MM.1S (cell line): ENCODE results near the gene UBXN6.

Experiments
- DNase-seq: peaks from one replicate; pipeline ENCODE4 v3.0.0-alpha.2; 2015
- H2AFZ ChIP-seq: fragments of 300-600 bp; sonication (generic); 2 replicates; pipeline ENCODE4 v1.6.0; 2016; ENCODE audit warnings: antibody characterized with exemption, low read length
- H3F3A ChIP-seq: fragments of 300-600 bp; sonication (generic); 2 replicates; pipeline ENCODE4 v1.6.1; 2016; ENCODE audit warnings: mild to moderate bottlenecking, antibody characterized with exemption, low read length, moderate library complexity, mixed read lengths; ENCODE audit not compliant: insufficient read depth
- H3K27ac ChIP-seq: fragments of 300-600 bp; sonication (generic); 2 replicates; pipeline ENCODE4 v1.5.1; 2016; ENCODE audit warnings: mild to moderate bottlenecking, low read length
- H3K27me3 ChIP-seq: fragments of 300-600 bp; sonication (generic); replicated peaks from 2 replicates; pipeline ENCODE4 v1.6.0; 2016; ENCODE audit warnings: low read length; ENCODE audit not compliant: insufficient read depth
- H3K36me3 ChIP-seq: fragments of 300-600 bp; sonication (generic); replicated peaks from 2 replicates; pipeline ENCODE4 v1.6.1; 2016; ENCODE audit warnings: mild to moderate bottlenecking, low read length, mixed read lengths; ENCODE audit not compliant: insufficient read depth
- H3K4me1 ChIP-seq: fragments of 300-600 bp; sonication (generic); 2 replicates; pipeline ENCODE4 v1.6.1; 2016; ENCODE audit warnings: low read length, mixed read lengths
- H3K4me2 ChIP-seq: fragments of 300-600 bp; sonication (generic); 2 replicates; pipeline ENCODE4 v1.6.0; 2016; ENCODE audit warnings: low read depth, low read length
- H3K4me3 ChIP-seq: fragments of 300-600 bp; sonication (generic); 2 replicates; pipeline ENCODE4 v1.5.1; 2016; ENCODE audit warnings: low read length, mixed read lengths
- H3K79me2 ChIP-seq: fragments of 300-600 bp; sonication (generic); 2 replicates; pipeline ENCODE4 v1.6.1; 2016; ENCODE audit warnings: mixed run types, low read length, mixed read lengths
- H3K9ac ChIP-seq: fragments of 300-600 bp; sonication (generic); 2 replicates; pipeline ENCODE4 v1.6.1; 2016; ENCODE audit warnings: low read length, mixed read lengths
- H3K9me2 ChIP-seq: fragments of 300-600 bp; sonication (generic); replicated peaks from 2 replicates; pipeline ENCODE4 v1.6.1; 2016; ENCODE audit warnings: mild to moderate bottlenecking, low read length, mixed read lengths; ENCODE audit not compliant: insufficient read depth
- H3K9me3 ChIP-seq: fragments of 300-600 bp; sonication (generic); replicated peaks from 2 replicates; pipeline ENCODE4 v1.6.1; 2016; ENCODE audit warnings: mild to moderate bottlenecking, low read length, mixed read lengths; ENCODE audit not compliant: insufficient read depth
- H4K20me1 ChIP-seq: fragments of 300-600 bp; sonication (generic); 2 replicates; pipeline ENCODE4 v1.6.1; 2016; ENCODE audit warnings: mild to moderate bottlenecking, low read length, moderate library complexity, mixed read lengths; ENCODE audit not compliant: insufficient read depth
- EZH2 ChIP-seq: fragments of 300-600 bp; sonication (generic); optimal IDR thresholded peaks from 2 replicates; pipeline ENCODE3; 2017; ENCODE audit warnings: low read depth, mild to moderate bottlenecking, antibody characterized with exemption, low read length, mixed read lengths
- EZH2phosphoT487 ChIP-seq: fragments of 300-600 bp; sonication (generic); IDR thresholded peaks from 2 replicates; pipeline ENCODE4 v1.6.1; 2018; ENCODE audit warnings: antibody characterized with exemption, low read length
- TF ChIP-seq, protein P1 (sequence below): fragments of 300-600 bp; sonication (generic); IDR thresholded peaks from 2 replicates; pipeline ENCODE4 v1.5.1; 2016; ENCODE audit warnings: antibody characterized with exemption, low read length, mixed read lengths

Gene UBXN6

GRCh38 chr19:4431296-4431695 lies 26.3 kb downstream of the UBXN6 start:
- Histone ChIP-seq H3K79me2 (peaks cover 16% of the 10 kb centered on the region; the same call in 1 of the 2 replicates), H3K9me2 (no peaks in the 10 kb centered on the region), H3F3A (no peaks in the 10 kb centered on the region), H3K36me3 (peaks cover 31% of the 10 kb centered on the region), H2AFZ (no peak overlapping the region), H3K4me1 (no peaks in the 10 kb centered on the region), H3K9me3 (no peaks in the 10 kb centered on the region), H3K27me3 (no peaks in the 10 kb centered on the region), H3K9ac (no peak overlapping the region), H3K27ac (no peak overlapping the region), H4K20me1 (no peaks in the 10 kb centered on the region; the same call in 1 of the 2 replicates), H3K4me3 (no peak overlapping the region), H3K4me2 (no peak overlapping the region)
- TF ChIP-seq, protein P1, sequence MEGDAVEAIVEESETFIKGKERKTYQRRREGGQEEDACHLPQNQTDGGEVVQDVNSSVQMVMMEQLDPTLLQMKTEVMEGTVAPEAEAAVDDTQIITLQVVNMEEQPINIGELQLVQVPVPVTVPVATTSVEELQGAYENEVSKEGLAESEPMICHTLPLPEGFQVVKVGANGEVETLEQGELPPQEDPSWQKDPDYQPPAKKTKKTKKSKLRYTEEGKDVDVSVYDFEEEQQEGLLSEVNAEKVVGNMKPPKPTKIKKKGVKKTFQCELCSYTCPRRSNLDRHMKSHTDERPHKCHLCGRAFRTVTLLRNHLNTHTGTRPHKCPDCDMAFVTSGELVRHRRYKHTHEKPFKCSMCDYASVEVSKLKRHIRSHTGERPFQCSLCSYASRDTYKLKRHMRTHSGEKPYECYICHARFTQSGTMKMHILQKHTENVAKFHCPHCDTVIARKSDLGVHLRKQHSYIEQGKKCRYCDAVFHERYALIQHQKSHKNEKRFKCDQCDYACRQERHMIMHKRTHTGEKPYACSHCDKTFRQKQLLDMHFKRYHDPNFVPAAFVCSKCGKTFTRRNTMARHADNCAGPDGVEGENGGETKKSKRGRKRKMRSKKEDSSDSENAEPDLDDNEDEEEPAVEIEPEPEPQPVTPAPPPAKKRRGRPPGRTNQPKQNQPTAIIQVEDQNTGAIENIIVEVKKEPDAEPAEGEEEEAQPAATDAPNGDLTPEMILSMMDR: no peak
- TF ChIP-seq EZH2 (no peak), EZH2phosphoT487 (no peak)
- DNase-seq: no peak

DNA sequence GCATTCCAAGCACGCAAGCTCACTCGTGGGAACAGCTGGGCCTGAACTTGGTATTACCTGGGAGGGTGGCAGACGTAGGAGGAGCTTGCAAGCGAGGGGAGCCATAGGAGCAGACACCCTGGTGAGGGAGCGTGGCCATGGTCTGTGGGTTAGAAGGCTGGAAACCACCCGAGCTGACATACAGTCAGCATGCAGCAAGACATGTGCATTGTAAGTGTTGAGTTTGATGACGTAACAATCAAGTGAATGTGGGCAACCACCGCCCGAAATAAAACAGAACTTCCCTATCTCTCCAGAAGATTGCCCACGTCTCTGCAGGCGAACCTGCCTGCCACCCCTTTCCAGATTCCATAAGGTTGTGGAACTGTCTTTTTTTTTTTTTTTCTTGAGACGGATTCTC lies 26.8 kb downstream of the UBXN6 start:
- H3K79me2 ChIP-seq: peaks cover 18% of the 10 kb centered on the region; the same call in 1 of the 2 replicates
- H3K27ac ChIP-seq: no peak overlapping the region
- no peaks in the 10 kb centered on the region for H3K27me3 ChIP-seq
- H3K4me3 ChIP-seq: no peak overlapping the region
- H4K20me1 ChIP-seq: no peaks in the 10 kb centered on the region; the same call in 1 of the 2 replicates
- peaks cover 31% of the 10 kb centered on the region for H3K36me3 ChIP-seq
- H3F3A ChIP-seq: no peaks in the 10 kb centered on the region
- H3K9me2 ChIP-seq: no peaks in the 10 kb centered on the region
- DNase-seq: no peak
- no peak overlapping the region for H3K9ac ChIP-seq
- H3K4me2 ChIP-seq: no peak overlapping the region
- H3K9me3 ChIP-seq: no peaks in the 10 kb centered on the region
- TF ChIP-seq EZH2 (no peak), EZH2phosphoT487 (no peak)
- TF ChIP-seq, protein P1: no peak
- H3K4me1 ChIP-seq: no peaks in the 10 kb centered on the region
- H2AFZ ChIP-seq: no peak overlapping the region

- Histone ChIP-seq H3K27me3 (no peaks in the 10 kb centered on the region), H3F3A (no peaks in the 10 kb centered on the region), H4K20me1 (no peaks in the 10 kb centered on the region; the same call in 1 of the 2 replicates), H3K9me2 (no peaks in the 10 kb centered on the region), H3K27ac (no peak overlapping the region), H3K4me2 (no peak overlapping the region), H3K9ac (no peak overlapping the region), H3K4me3 (no peak overlapping the region), H3K79me2 (peaks cover 23% of the 10 kb centered on the region; the same call in 1 of the 2 replicates), H3K36me3 (peaks cover 29% of the 10 kb centered on the region), H2AFZ (no peak overlapping the region), H3K9me3 (no peaks in the 10 kb centered on the region), H3K4me1 (no peaks in the 10 kb centered on the region)
- DNase-seq: no peak
- TF ChIP-seq EZH2phosphoT487: no peak
- TF ChIP-seq EZH2: no peak
- TF ChIP-seq, protein P1: no peak
These were observed 27.8 kb downstream of the UBXN6 start for GRCh38 chr19:4429771-4430171.
